VCaP (cell line): Measurements from ENCODE around the gene CD36.

Source experiments
- H3K27ac ChIP-seq: fragments of 450-650 bp; 2 replicates; pipeline ENCODE4 v1.5.1; 2017
- CTCF ChIP-seq: fragments of 450-650 bp; conservative IDR thresholded peaks from 2 replicates; pipeline ENCODE4 v1.5.1; 2017; ENCODE audit warnings: mild to moderate bottlenecking, moderate library complexity

Gene CD36

GRCh38 chr7:80624763-80625162 lies 13.7 kb upstream of the CD36 start:
- no peak for TF ChIP-seq CTCF
- H3K27ac ChIP-seq: no peak overlapping the region

- no peak overlapping the region for H3K27ac ChIP-seq
- no peak for TF ChIP-seq CTCF
These were observed 9.4 kb upstream of the CD36 start for GRCh38 chr7:80629023-80629422.

- TF ChIP-seq CTCF: no peak
- H3K27ac ChIP-seq: no peak overlapping the region
These were observed 7.6 kb upstream of the CD36 start for GRCh38 chr7:80630608-80631405.

- no peak for TF ChIP-seq CTCF
- no peak overlapping the region for H3K27ac ChIP-seq
These were observed 7.0 kb upstream of the CD36 start for GRCh38 chr7:80631421-80631820.

GRCh38 chr7:80632139-80632538 lies 6.3 kb upstream of the CD36 start:
- no peak overlapping the region for H3K27ac ChIP-seq
- TF ChIP-seq CTCF: no peak

GRCh38 chr7:80632819-80633218 lies 5.6 kb upstream of the CD36 start:
- no peak for TF ChIP-seq CTCF
- no peak overlapping the region for H3K27ac ChIP-seq

GRCh38 chr7:80634505-80634904 lies 3.9 kb upstream of the CD36 start:
- no peak overlapping the region for H3K27ac ChIP-seq
- TF ChIP-seq CTCF: no peak
